Measurements from ENCODE around the gene GUCY2C. TPM values are rescaled to one million over a fixed set of nuclear protein-coding genes. Genes with fewer than 3 reads are reported as not detected.

GUCY2C gene
- polyA plus RNA-seq, 3 donors, result 0.04 to 0.14 (median 0.10) TPM

DNA sequence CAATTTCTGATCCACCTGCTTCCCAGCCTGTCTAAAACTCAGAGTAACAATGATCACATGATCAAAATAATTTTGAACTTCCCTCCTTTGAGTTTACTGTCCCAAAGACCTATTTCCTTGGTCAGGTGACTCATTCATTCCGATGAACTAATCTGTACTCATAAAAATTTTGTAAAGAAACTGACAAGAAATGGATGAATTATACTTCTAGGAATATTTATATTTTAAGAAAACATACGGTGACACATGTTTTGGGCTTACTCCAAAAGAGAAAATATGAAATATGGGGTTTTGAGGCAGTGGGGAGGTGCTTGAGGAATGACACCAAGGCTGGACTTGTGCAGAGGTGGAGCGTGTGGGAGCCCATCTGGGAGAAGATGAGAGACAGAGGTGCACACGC, 42.0 kb downstream of the GUCY2C start:
- Histone ChIP-seq H3K9me3 (replicated peaks in 1 of 2; ENCODE audit: control insufficient read depth in 1 of 2, insufficient read depth in 1 of 2, low read length in 2 of 2) (no peaks in the 10 kb centered on the region), H3K4me1 (ENCODE audit: control insufficient read depth in 1 of 2, insufficient read depth in 2 of 2, low read length in 2 of 2) (no peaks in the 10 kb centered on the region), H4K20me1 (ENCODE audit: insufficient read depth, low read length) (no peaks in the 10 kb centered on the region), H3K27me3 (ENCODE audit: control insufficient read depth in 2 of 2, insufficient read depth in 2 of 2, low read length in 2 of 2) (no peaks in the 10 kb centered on the region), H3K27ac (ENCODE audit: low read depth in 1 of 2, low read length in 2 of 2) (no peak overlapping the region), H3K9ac (ENCODE audit: insufficient read depth, low read length, poor library complexity, severe bottlenecking) (no peak overlapping the region), H3K79me2 (ENCODE audit: insufficient read depth, low read length) (no peaks in the 10 kb centered on the region), H3K36me3 (replicated peaks in 1 of 2; ENCODE audit: control insufficient read depth in 1 of 2, insufficient read depth in 2 of 2, low read length in 2 of 2) (no peaks in the 10 kb centered on the region), H3K4me3 (replicated peaks in 1 of 3; ENCODE audit: low read depth in 2 of 3, low read length in 3 of 3) (no peak overlapping the region), H3K4me2 (replicated peaks; ENCODE audit: extremely low read depth, low read length, poor library complexity, severe bottlenecking) (no peak overlapping the region), H2AFZ (ENCODE audit: insufficient read depth, low read depth, low read length, poor library complexity, severe bottlenecking) (no peak overlapping the region)
- intact Hi-C loops (cut with micrococcal nuclease), result no loop called here
- TF ChIP-seq, protein P1, sequence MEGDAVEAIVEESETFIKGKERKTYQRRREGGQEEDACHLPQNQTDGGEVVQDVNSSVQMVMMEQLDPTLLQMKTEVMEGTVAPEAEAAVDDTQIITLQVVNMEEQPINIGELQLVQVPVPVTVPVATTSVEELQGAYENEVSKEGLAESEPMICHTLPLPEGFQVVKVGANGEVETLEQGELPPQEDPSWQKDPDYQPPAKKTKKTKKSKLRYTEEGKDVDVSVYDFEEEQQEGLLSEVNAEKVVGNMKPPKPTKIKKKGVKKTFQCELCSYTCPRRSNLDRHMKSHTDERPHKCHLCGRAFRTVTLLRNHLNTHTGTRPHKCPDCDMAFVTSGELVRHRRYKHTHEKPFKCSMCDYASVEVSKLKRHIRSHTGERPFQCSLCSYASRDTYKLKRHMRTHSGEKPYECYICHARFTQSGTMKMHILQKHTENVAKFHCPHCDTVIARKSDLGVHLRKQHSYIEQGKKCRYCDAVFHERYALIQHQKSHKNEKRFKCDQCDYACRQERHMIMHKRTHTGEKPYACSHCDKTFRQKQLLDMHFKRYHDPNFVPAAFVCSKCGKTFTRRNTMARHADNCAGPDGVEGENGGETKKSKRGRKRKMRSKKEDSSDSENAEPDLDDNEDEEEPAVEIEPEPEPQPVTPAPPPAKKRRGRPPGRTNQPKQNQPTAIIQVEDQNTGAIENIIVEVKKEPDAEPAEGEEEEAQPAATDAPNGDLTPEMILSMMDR (IDR thresholded peaks at IDR 0.05), result no peak
- no peak for DNase-seq
- Mint-ChIP-seq H3K4me3 (no peak overlapping the region), H3K36me3 (peaks cover 0 to 4% of the 10 kb centered on the region in 2 donors), H3K4me1 (peaks cover 2% of the 10 kb centered on the region), H3K9me3 (peaks cover 0 to 4% (median 2%) of the 10 kb centered on the region in 7 donors), H3K27me3 (ENCODE audit: low read depth in 3 of 3) (peaks cover 5 to 7% (median 6%) of the 10 kb centered on the region in 3 donors), H3K27ac (no peak overlapping the region)
- WGBS (ENCODE audit: insufficient coverage), result no CpG with 5 or more reads among the region's 4 CpGs

DNA sequence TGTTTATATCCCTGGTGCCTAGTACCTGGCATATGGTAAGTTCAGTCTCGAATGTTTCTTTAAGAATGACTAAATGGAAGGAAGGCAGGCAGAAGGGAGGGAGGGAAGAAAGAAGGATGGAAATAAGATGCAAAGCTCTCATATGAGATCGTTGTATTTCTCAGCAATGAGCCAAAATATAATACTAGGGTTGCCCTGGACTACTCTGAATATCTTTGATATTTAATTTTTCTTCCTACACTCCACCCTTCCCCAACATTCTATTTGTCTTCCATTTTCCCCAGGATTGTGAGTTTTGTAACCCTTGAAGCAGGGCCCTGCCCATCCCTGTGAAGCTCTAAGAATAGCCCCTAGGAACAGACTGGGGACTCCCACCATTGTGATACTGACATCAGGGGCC, 43.9 kb downstream of the GUCY2C start:
- Histone ChIP-seq H4K20me1 (ENCODE audit: insufficient read depth, low read length) (no peaks in the 10 kb centered on the region), H3K4me2 (replicated peaks; ENCODE audit: extremely low read depth, low read length, poor library complexity, severe bottlenecking) (no peak overlapping the region), H3K4me1 (ENCODE audit: control insufficient read depth in 1 of 2, insufficient read depth in 2 of 2, low read length in 2 of 2) (no peaks in the 10 kb centered on the region), H3K79me2 (ENCODE audit: insufficient read depth, low read length) (no peaks in the 10 kb centered on the region), H2AFZ (ENCODE audit: insufficient read depth, low read depth, low read length, poor library complexity, severe bottlenecking) (no peak overlapping the region), H3K4me3 (replicated peaks in 1 of 3; ENCODE audit: low read depth in 2 of 3, low read length in 3 of 3) (no peak overlapping the region), H3K9me3 (replicated peaks in 1 of 2; ENCODE audit: control insufficient read depth in 1 of 2, insufficient read depth in 1 of 2, low read length in 2 of 2) (no peaks in the 10 kb centered on the region), H3K9ac (ENCODE audit: insufficient read depth, low read length, poor library complexity, severe bottlenecking) (no peak overlapping the region), H3K36me3 (replicated peaks in 1 of 2; ENCODE audit: control insufficient read depth in 1 of 2, insufficient read depth in 2 of 2, low read length in 2 of 2) (no peaks in the 10 kb centered on the region), H3K27me3 (ENCODE audit: control insufficient read depth in 2 of 2, insufficient read depth in 2 of 2, low read length in 2 of 2) (peaks cover 8% of the 10 kb centered on the region in 2 donors), H3K27ac (ENCODE audit: low read depth in 1 of 2, low read length in 2 of 2) (no peak overlapping the region)
- 100% methylated on average over 1 of the region's 2 CpGs for WGBS (ENCODE audit: insufficient coverage)
- no peak for DNase-seq
- Mint-ChIP-seq H3K9me3 (peaks cover 0 to 4% (median 2%) of the 10 kb centered on the region in 7 donors), H3K27ac (no peak overlapping the region), H3K27me3 (ENCODE audit: low read depth in 3 of 3) (peaks cover 7 to 9% (median 9%) of the 10 kb centered on the region in 3 donors), H3K36me3 (peaks cover 0 to 4% of the 10 kb centered on the region in 2 donors), H3K4me3 (no peak overlapping the region), H3K4me1 (peaks cover 2% of the 10 kb centered on the region)
- intact Hi-C loops (cut with micrococcal nuclease), result no loop called here
- TF ChIP-seq, protein P1 (IDR thresholded peaks at IDR 0.05), result no peak
